ENCODE data around the gene PCBP4. TPM values are rescaled to one million over a fixed set of nuclear protein-coding genes. Genes with fewer than 3 reads are reported as not detected.
"Not testable (repeated sequence)": the region's sequence is repeated elsewhere in the genome, so short reads cannot be mapped to it uniquely, and the experiment has no call there.

The PCBP4 gene
- total RNA-seq, 2 experiments from 2014 or later: 11.4 to 21.1 TPM

- Mint-ChIP-seq H3K27ac (no peak overlapping the region), H3K27me3 (no peaks in the 10 kb centered on the region), H3K36me3 (peaks cover 25% of the 10 kb centered on the region), H3K4me3 (no peak overlapping the region), H3K9me3 (ENCODE audit: low read depth) (no peaks in the 10 kb centered on the region), H3K4me1 (peaks cover 31% of the 10 kb centered on the region)
- ATAC-seq (no peak), DNase-seq (no peak)
- CTCF ChIA-PET: no interaction called here
Observed at GRCh38 chr3:51935886-51936755, 31.1 kb downstream of the PCBP4 start.

GRCh38 chr3:51934991-51935885, 32.0 kb downstream of the PCBP4 start:
- Mint-ChIP-seq H3K9me3 (ENCODE audit: low read depth) (no peaks in the 10 kb centered on the region), H3K27ac (no peak overlapping the region)

GRCh38 chr3:51934139-51934850, 33.0 kb downstream of the PCBP4 start:
- no peak for ATAC-seq
- CTCF ChIA-PET: no interaction called here
- no peaks in the 10 kb centered on the region for H3K27me3 Mint-ChIP-seq
- DNase-seq: no peak
- peaks cover 15% of the 10 kb centered on the region for H3K4me1 Mint-ChIP-seq
- no peak overlapping the region for H3K4me3 Mint-ChIP-seq
- H3K9me3 Mint-ChIP-seq (ENCODE audit: low read depth): no peaks in the 10 kb centered on the region
- no peak overlapping the region for H3K27ac Mint-ChIP-seq
- H3K36me3 Mint-ChIP-seq: peaks cover 25% of the 10 kb centered on the region

More at GRCh38 chr3:51934991-51935885, 32.0 kb downstream of the PCBP4 start:
- Mint-ChIP-seq H3K36me3 (peaks cover 24% of the 10 kb centered on the region), H3K27me3 (no peaks in the 10 kb centered on the region), H3K4me3 (no peak overlapping the region), H3K4me1 (peaks cover 22% of the 10 kb centered on the region)
- CTCF ChIA-PET: no interaction called here
- DNase-seq (no peak), ATAC-seq (no peak)

GRCh38 chr3:51933471-51934138, 33.6 kb downstream of the PCBP4 start:
- no peak for DNase-seq
- H3K4me1 Mint-ChIP-seq: peaks cover 11% of the 10 kb centered on the region
- H3K27ac Mint-ChIP-seq: no peak overlapping the region
- CTCF ChIA-PET: no interaction called here
- peaks cover 25% of the 10 kb centered on the region for H3K36me3 Mint-ChIP-seq
- H3K27me3 Mint-ChIP-seq: no peaks in the 10 kb centered on the region
- H3K4me3 Mint-ChIP-seq: no peak overlapping the region
- H3K9me3 Mint-ChIP-seq (ENCODE audit: low read depth): no peaks in the 10 kb centered on the region
- ATAC-seq: no peak

- DNase-seq: no peak
- no peak overlapping the region for H3K4me3 Mint-ChIP-seq
- peaks cover 5% of the 10 kb centered on the region for H3K4me1 Mint-ChIP-seq
- ATAC-seq: no peak
- H3K36me3 Mint-ChIP-seq: peaks cover 25% of the 10 kb centered on the region
- H3K27ac Mint-ChIP-seq: no peak overlapping the region
- no peaks in the 10 kb centered on the region for H3K9me3 Mint-ChIP-seq (ENCODE audit: low read depth)
- CTCF ChIA-PET: no interaction called here
- H3K27me3 Mint-ChIP-seq: no peaks in the 10 kb centered on the region
Observed at GRCh38 chr3:51932471-51933370, 34.5 kb downstream of the PCBP4 start.

- Mint-ChIP-seq H3K4me3 (no peak overlapping the region), H3K4me1 (no peaks in the 10 kb centered on the region), H3K27ac (no peak overlapping the region), H3K9me3 (ENCODE audit: low read depth) (no peaks in the 10 kb centered on the region), H3K27me3 (no peaks in the 10 kb centered on the region), H3K36me3 (peaks cover 19% of the 10 kb centered on the region)
- DNase-seq (no peak), ATAC-seq (no peak)
- CTCF ChIA-PET: no interaction called here
Observed at GRCh38 chr3:51931756-51932155, 35.5 kb downstream of the PCBP4 start.

GRCh38 chr3:51930439-51930838, 36.8 kb downstream of the PCBP4 start:
- no peaks in the 10 kb centered on the region for H3K9me3 Mint-ChIP-seq (ENCODE audit: low read depth)
- no peaks in the 10 kb centered on the region for H3K4me1 Mint-ChIP-seq
- ATAC-seq: no peak
- H3K4me3 Mint-ChIP-seq: no peak overlapping the region
- peaks cover 2% of the 10 kb centered on the region for H3K27me3 Mint-ChIP-seq
- DNase-seq: no peak
- no peak overlapping the region for H3K27ac Mint-ChIP-seq
- H3K36me3 Mint-ChIP-seq: peaks cover 15% of the 10 kb centered on the region
- CTCF ChIA-PET: no interaction called here

- ATAC-seq (no peak), DNase-seq (no peak)
- Mint-ChIP-seq H3K4me1 (no peaks in the 10 kb centered on the region), H3K27ac (no peak overlapping the region), H3K9me3 (ENCODE audit: low read depth) (no peaks in the 10 kb centered on the region), H3K36me3 (peaks cover 10% of the 10 kb centered on the region), H3K27me3 (peaks cover 2% of the 10 kb centered on the region), H3K4me3 (no peak overlapping the region)
- CTCF ChIA-PET: no interaction called here
Observed at GRCh38 chr3:51929420-51930003, 37.7 kb downstream of the PCBP4 start.

- DNase-seq; CTCF ChIA-PET; H3K9me3 Mint-ChIP-seq (ENCODE audit: low read depth); H3K27me3 Mint-ChIP-seq; H3K4me1 Mint-ChIP-seq; H3K27ac Mint-ChIP-seq; H3K4me3 Mint-ChIP-seq; H3K36me3 Mint-ChIP-seq; ATAC-seq: not testable (repeated sequence)
Observed at GRCh38 chr3:51928981-51929380, 38.3 kb downstream of the PCBP4 start.

GRCh38 chr3:51928438-51928837, 38.8 kb downstream of the PCBP4 start:
- Mint-ChIP-seq H3K27me3 (peaks cover 2% of the 10 kb centered on the region), H3K36me3 (peaks cover 8% of the 10 kb centered on the region), H3K9me3 (ENCODE audit: low read depth) (no peaks in the 10 kb centered on the region), H3K4me1 (no peaks in the 10 kb centered on the region), H3K4me3 (no peak overlapping the region), H3K27ac (no peak overlapping the region)
- CTCF ChIA-PET: no interaction called here
- no peak for ATAC-seq
- DNase-seq: no peak

- Mint-ChIP-seq H3K27me3 (peaks cover 2% of the 10 kb centered on the region), H3K36me3 (peaks cover 8% of the 10 kb centered on the region), H3K4me3 (no peak overlapping the region), H3K27ac (no peak overlapping the region), H3K4me1 (no peaks in the 10 kb centered on the region), H3K9me3 (ENCODE audit: low read depth) (no peaks in the 10 kb centered on the region)
- CTCF ChIA-PET: interaction anchor here (0.6 kb wide), 1 partner anchor 432 kb away, joined by 3 read pairs; no protein-coding TSS in a partner anchor
- ATAC-seq (no peak), DNase-seq (no peak)
Observed at GRCh38 chr3:51927061-51927977, 39.9 kb downstream of the PCBP4 start.
